HepG2 (cell line): Measurements from ENCODE around the gene ZNF680. TPM values are rescaled to one million over a fixed set of nuclear protein-coding genes. Genes with fewer than 3 reads are reported as not detected.

Source experiments
- ATAC-seq: fragments of 200-7000 bp; cut with Tn5 transposase; 3 replicates; pipeline ENCODE4 v1.9.1; 2020; ENCODE audit warnings: mild to moderate bottlenecking, moderate library complexity
- BruUV-seq: library from RNA; stranded (reverse); fragments of 400-500 nt; replicated peaks from 2 replicates; lab custom pipeline; 2021; lab: Mats Ljungman, UMichigan
- CTCF ChIA-PET: fragments of 300-600 bp; formaldehyde crosslinking; extraction: SDS; loops from one replicate; lab custom pipeline; 2021; ENCODE audit warnings: low total read pairs, inconsistent platforms, low intra/inter-chr PET ratio; lab: Yijun Ruan, JAX
- POLR2A ChIA-PET: fragments of 350-600 bp; sonication (Branson Sonifier 250); formaldehyde crosslinking; loops from one replicate; lab custom pipeline; 2020; ENCODE audit warnings: antibody characterized with exemption, inconsistent platforms; lab: Yijun Ruan, JAX
- DNase-seq: peaks from one replicate; pipeline ENCODE4 v3.0.0-alpha.2; 2015; ENCODE audit warnings: low spot score
- FAIRE-seq: peaks from 3 replicates; lab custom pipeline; 2011; peaks lifted over from hg19 to GRCh38; lab: Jason Lieb, UNC
- H2AFZ ChIP-seq: one replicate; pipeline ENCODE4 v1.6.1; 2011; ENCODE audit warnings: low read length, inconsistent platforms
- H3K27ac ChIP-seq: fragments of 300-600 bp; 3 replicates; pipeline ENCODE4 v1.8.0; 2011; ENCODE audit warnings: mixed run types, mild to moderate bottlenecking, mixed read lengths, low read length, inconsistent platforms; ENCODE audit not compliant: insufficient read depth; ENCODE audit errors: extremely low read length
- H3K27me3 ChIP-seq, 2 experiments: fragments of 200-600 bp in 1 of 2; 2 replicates in 1 of 2; 3 replicates in 1 of 2; pipeline versions ENCODE4 v1.6.0 to v1.8.0; 2011; ENCODE audit warnings: low read length in 2 of 2, mild to moderate bottlenecking in 2 of 2, moderate library complexity in 2 of 2, inconsistent platforms in 1 of 2; ENCODE audit not compliant: insufficient read depth in 2 of 2, control insufficient read depth in 1 of 2
- H3K36me3 ChIP-seq, 2 experiments: fragments of 200-600 bp in 1 of 2; replicated peaks in 1 of 2; 2 replicates in 1 of 2; 3 replicates in 1 of 2; pipeline versions ENCODE4 v1.5.1 to v1.8.0; 2011; ENCODE audit warnings: low read length in 2 of 2, inconsistent platforms in 1 of 2; ENCODE audit not compliant: insufficient read depth in 2 of 2, control insufficient read depth in 1 of 2
- H3K4me1 ChIP-seq: 2 replicates; pipeline ENCODE4 v1.5.1; 2012; ENCODE audit warnings: low read length, inconsistent platforms; ENCODE audit not compliant: insufficient read depth
- H3K4me2 ChIP-seq: 2 replicates; pipeline ENCODE4 v1.6.0; 2011; ENCODE audit warnings: low read depth, low read length, inconsistent platforms
- H3K4me3 ChIP-seq, 3 experiments: fragments of 200-600 bp in 1 of 3; sonication (generic), shearing (Covaris generic) in 1 of 3; replicated peaks in 1 of 3; 2 replicates each; pipeline ENCODE4 v1.5.1; 2011 to 2016; ENCODE audit warnings: low read length in 3 of 3, inconsistent platforms in 2 of 3, low read depth in 2 of 3, mild to moderate bottlenecking in 2 of 3, control low read depth in 1 of 3, mixed read lengths in 1 of 3; ENCODE audit not compliant: insufficient read depth in 1 of 3
- H3K79me2 ChIP-seq: one replicate; pipeline ENCODE4 v1.6.1; 2011; ENCODE audit warnings: low read length, inconsistent platforms; ENCODE audit not compliant: insufficient read depth
- H3K9ac ChIP-seq: 2 replicates; pipeline ENCODE4 v1.6.0; 2011; ENCODE audit warnings: mild to moderate bottlenecking, low read depth, low read length, inconsistent platforms; ENCODE audit not compliant: insufficient read depth
- H3K9me3 ChIP-seq: 2 replicates; pipeline ENCODE4 v1.5.1; 2012; ENCODE audit warnings: mild to moderate bottlenecking, low read length
- H4K20me1 ChIP-seq: 2 replicates; pipeline ENCODE4 v1.6.0; 2011; ENCODE audit warnings: inconsistent platforms, mild to moderate bottlenecking, low read length, moderate library complexity; ENCODE audit not compliant: insufficient read depth
- ELF4 ChIP-seq: sonication (generic); formaldehyde crosslinking; IDR thresholded peaks from 2 replicates; pipeline ENCODE4 v1.5.0; 2020; ENCODE audit warnings: missing genetic modification reagents, mild to moderate bottlenecking, moderate library complexity, borderline replicate concordance
- MED1 ChIP-seq: sonication (generic); formaldehyde crosslinking; IDR thresholded peaks from 2 replicates; pipeline ENCODE4 v1.4.0; 2020; ENCODE audit warnings: missing genetic modification reagents
- MYNN ChIP-seq: sonication (generic); formaldehyde crosslinking; IDR thresholded peaks from 2 replicates; pipeline ENCODE4 v1.4.0; 2020; ENCODE audit warnings: mild to moderate bottlenecking, low read depth, missing genetic modification reagents
- ONECUT2 ChIP-seq: sonication (generic); formaldehyde crosslinking; IDR thresholded peaks from 2 replicates; pipeline ENCODE4 v1.4.0; 2020; ENCODE audit warnings: missing genetic modification reagents
- SOX5 ChIP-seq: IDR thresholded peaks from 2 replicates; pipeline ENCODE4 v1.6.1; 2016; ENCODE audit warnings: borderline replicate concordance
- ZBTB8A ChIP-seq: sonication (generic); formaldehyde crosslinking; IDR thresholded peaks from 2 replicates; pipeline ENCODE4 v1.4.0; 2020; ENCODE audit warnings: mild to moderate bottlenecking, low read depth, missing genetic modification reagents, borderline replicate concordance
- ZNF354B ChIP-seq: sonication (generic); formaldehyde crosslinking; IDR thresholded peaks from 2 replicates; pipeline ENCODE4 v1.8.0; 2022; ENCODE audit warnings: mild to moderate bottlenecking, missing genetic modification reagents
- ZNF672 ChIP-seq: sonication (generic); formaldehyde crosslinking; IDR thresholded peaks from 2 replicates; pipeline ENCODE4 v1.8.1; 2022; ENCODE audit warnings: missing genetic modification reagents
- ZNF766 ChIP-seq: sonication (generic); formaldehyde crosslinking; IDR thresholded peaks from 2 replicates; pipeline ENCODE4 v1.5.0; 2020; ENCODE audit warnings: missing genetic modification reagents, borderline replicate concordance
- ZNF780A ChIP-seq: sonication (generic); formaldehyde crosslinking; IDR thresholded peaks from 2 replicates; pipeline ENCODE4 v1.8.0; 2022; ENCODE audit warnings: mild to moderate bottlenecking, missing genetic modification reagents, moderate library complexity
- WGBS: methylation state at CpG from one replicate; pipeline ENCODE4 v1.1.6; 2017; ENCODE audit warnings: low lambda C conversion rate; 5-methylcytosine and 5-hydroxymethylcytosine counted together
- in situ Hi-C: cut with HindIII; loops from 2 replicates; pipeline ENCODE4 v1.10.0; 2017; ENCODE audit warnings: low pct_unique_long_range_greater_than_20kb; ENCODE audit not compliant: extremely low pct_ligation_motif_present
- intact Hi-C: fragments of 100-400 bp; cut with micrococcal nuclease; formaldehyde crosslinking; loops from one replicate; pipeline ENCODE4 v1.10.0; 2022; ENCODE audit not compliant: unreplicated experiment
- polyA plus RNA-seq, 8 experiments: library from polyadenylated mRNA; depleted of rRNA in 3 of 8; stranded (reverse) in 7 of 8; unstranded in 1 of 8; fragments of >200 nt; fragmentation: Illumina TruSeq in 4 of 8; extraction: Trizol in 4 of 8; gene quantifications; 2 replicates each; pipeline versions ENCODE4 v1.2.1 to v1.2.3, GENCODE V29; 2011 to 2016; ENCODE audit warnings: low read depth in 4 of 8, missing spikeins in 1 of 8, mixed read lengths in 1 of 8; ENCODE audit not compliant: insufficient read depth in 1 of 8
- total RNA-seq, 5 experiments: library from RNA; depleted of rRNA; stranded (reverse); fragments of >200 nt; fragmentation: Illumina TruSeq; extraction: Trizol; gene quantifications; 2 replicates each; pipeline ENCODE4 v1.2.3, GENCODE V29; 2016; ENCODE audit warnings: low read depth in 1 of 5
- TF ChIP-seq, protein P1 (sequence below): sonication (generic); formaldehyde crosslinking; conservative IDR thresholded peaks from 2 replicates; pipeline ENCODE4 v1.8.1; 2023; ENCODE audit warnings: missing genetic modification reagents
- TF ChIP-seq, protein P2 (sequence below): sonication (generic); formaldehyde crosslinking; IDR thresholded peaks from 2 replicates; pipeline ENCODE4 v1.5.0; 2020; ENCODE audit warnings: mild to moderate bottlenecking, missing genetic modification reagents
- TF ChIP-seq, protein P3 (sequence below): sonication (generic); formaldehyde crosslinking; IDR thresholded peaks from 2 replicates; pipeline ENCODE4 v1.4.0; 2020; ENCODE audit warnings: missing genetic modification reagents, mild to moderate bottlenecking, borderline replicate concordance
- TF ChIP-seq, protein P4 (sequence below): sonication (generic); formaldehyde crosslinking; IDR thresholded peaks from 2 replicates; pipeline ENCODE4 v1.5.0; 2020; ENCODE audit warnings: missing genetic modification reagents

ZNF680 gene
- total and polyA plus RNA-seq, 2 of the 13 experiments (the other 11 are each of a cell fraction or from before 2014, with no cell fraction given): 2.1 to 12.4 TPM

DNA sequence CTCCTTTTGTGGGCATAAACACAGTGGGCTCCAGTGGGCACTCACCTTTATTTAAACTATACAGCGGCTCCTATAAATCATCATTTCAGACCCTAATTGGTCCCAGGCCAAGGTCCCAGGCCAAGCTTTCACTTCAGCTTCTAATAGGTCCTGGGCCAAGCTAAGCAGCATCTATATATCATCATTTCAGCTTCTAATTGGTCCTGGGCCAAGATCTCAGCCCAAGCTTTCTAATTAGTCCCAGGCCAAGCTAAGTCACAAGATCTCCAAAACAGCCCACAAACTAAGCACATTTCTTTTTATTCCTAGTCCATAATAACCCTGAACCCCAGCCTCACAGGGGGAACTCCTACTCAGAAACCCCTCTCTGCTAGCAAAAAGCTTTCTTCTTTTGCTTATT, 47.1 kb downstream of the ZNF680 start:
- no peaks in the 10 kb centered on the region; a peak in 1 of 5 replicates for H3K36me3 ChIP-seq
- TF ChIP-seq ONECUT2 (CRISPR knock-in tag) (no peak), ZNF354B (CRISPR knock-in tag) (no peak), MED1 (CRISPR knock-in tag) (no peak)
- no peaks in the 10 kb centered on the region for H3K4me1 ChIP-seq
- ChIA-PET CTCF (no interaction called here), POLR2A (no interaction called here)
- H3K27ac ChIP-seq: no peak overlapping the region
- no peak overlapping the region for H2AFZ ChIP-seq
- no peaks in the 10 kb centered on the region for H3K27me3 ChIP-seq
- H3K79me2 ChIP-seq: no peaks in the 10 kb centered on the region
- peaks cover 55% of the 10 kb centered on the region for H3K9me3 ChIP-seq
- H3K4me3 ChIP-seq: no peak overlapping the region
- ATAC-seq: no peak
- no peak overlapping the region for H3K4me2 ChIP-seq
- no peaks in the 10 kb centered on the region for H4K20me1 ChIP-seq
- no peak for DNase-seq
- WGBS: 100% methylated on average over 1 of the region's 1 CpG
- no TSS peak for BruUV-seq
- H3K9ac ChIP-seq: no peak overlapping the region
- in situ Hi-C loops: no loop called here
- no peak for FAIRE-seq
- intact Hi-C loops: no loop called here

DNA sequence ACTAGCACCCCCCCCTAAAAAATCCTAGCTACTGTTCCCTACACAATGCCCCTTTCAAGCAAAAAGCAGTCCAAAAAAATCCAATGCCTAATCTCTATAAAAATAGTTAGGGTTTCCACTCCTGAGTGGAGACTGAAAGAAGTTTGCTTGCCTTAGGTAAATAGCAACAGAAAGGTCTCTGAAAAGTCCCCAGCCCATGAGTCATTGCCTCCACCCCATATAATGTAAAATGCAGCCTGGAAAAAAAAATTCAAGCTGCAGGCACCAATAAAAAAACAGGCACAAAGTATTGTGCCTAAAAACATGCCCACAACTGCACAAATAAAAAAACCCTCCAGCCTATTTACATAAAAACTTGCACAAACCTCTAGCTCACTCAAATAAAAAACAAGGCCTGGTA, 47.5 kb downstream of the ZNF680 start:
- DNase-seq (no peak), ATAC-seq (no peak; the same call in 2 of the 3 replicates), FAIRE-seq (no peak)
- no peak overlapping the region for H3K4me3 ChIP-seq
- no peaks in the 10 kb centered on the region for H3K36me3 ChIP-seq
- no peak overlapping the region for H3K9ac ChIP-seq
- H2AFZ ChIP-seq: no peak overlapping the region
- POLR2A ChIA-PET: no interaction called here
- no peak overlapping the region for H3K27ac ChIP-seq
- H3K79me2 ChIP-seq: no peaks in the 10 kb centered on the region
- intact Hi-C loops: no loop called here
- H4K20me1 ChIP-seq: no peaks in the 10 kb centered on the region
- H3K9me3 ChIP-seq: peaks cover 51% of the 10 kb centered on the region
- in situ Hi-C loops: no loop called here
- no peaks in the 10 kb centered on the region for H3K4me1 ChIP-seq
- no peaks in the 10 kb centered on the region for H3K27me3 ChIP-seq
- no peak overlapping the region for H3K4me2 ChIP-seq
- no TSS peak for BruUV-seq
- CTCF ChIA-PET: no interaction called here
- TF ChIP-seq MYNN (CRISPR knock-in tag) (no peak), ZBTB8A (no peak), ZNF780A (CRISPR knock-in tag) (no peak), ZNF672 (CRISPR knock-in tag) (no peak), ZNF766 (CRISPR knock-in tag) (no peak), SOX5 (CRISPR knock-in tag) (no peak), ELF4 (CRISPR knock-in tag) (no peak)
- TF ChIP-seq, protein P1, sequence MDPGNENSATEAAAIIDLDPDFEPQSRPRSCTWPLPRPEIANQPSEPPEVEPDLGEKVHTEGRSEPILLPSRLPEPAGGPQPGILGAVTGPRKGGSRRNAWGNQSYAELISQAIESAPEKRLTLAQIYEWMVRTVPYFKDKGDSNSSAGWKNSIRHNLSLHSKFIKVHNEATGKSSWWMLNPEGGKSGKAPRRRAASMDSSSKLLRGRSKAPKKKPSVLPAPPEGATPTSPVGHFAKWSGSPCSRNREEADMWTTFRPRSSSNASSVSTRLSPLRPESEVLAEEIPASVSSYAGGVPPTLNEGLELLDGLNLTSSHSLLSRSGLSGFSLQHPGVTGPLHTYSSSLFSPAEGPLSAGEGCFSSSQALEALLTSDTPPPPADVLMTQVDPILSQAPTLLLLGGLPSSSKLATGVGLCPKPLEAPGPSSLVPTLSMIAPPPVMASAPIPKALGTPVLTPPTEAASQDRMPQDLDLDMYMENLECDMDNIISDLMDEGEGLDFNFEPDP: no peak
- TF ChIP-seq, protein P2, sequence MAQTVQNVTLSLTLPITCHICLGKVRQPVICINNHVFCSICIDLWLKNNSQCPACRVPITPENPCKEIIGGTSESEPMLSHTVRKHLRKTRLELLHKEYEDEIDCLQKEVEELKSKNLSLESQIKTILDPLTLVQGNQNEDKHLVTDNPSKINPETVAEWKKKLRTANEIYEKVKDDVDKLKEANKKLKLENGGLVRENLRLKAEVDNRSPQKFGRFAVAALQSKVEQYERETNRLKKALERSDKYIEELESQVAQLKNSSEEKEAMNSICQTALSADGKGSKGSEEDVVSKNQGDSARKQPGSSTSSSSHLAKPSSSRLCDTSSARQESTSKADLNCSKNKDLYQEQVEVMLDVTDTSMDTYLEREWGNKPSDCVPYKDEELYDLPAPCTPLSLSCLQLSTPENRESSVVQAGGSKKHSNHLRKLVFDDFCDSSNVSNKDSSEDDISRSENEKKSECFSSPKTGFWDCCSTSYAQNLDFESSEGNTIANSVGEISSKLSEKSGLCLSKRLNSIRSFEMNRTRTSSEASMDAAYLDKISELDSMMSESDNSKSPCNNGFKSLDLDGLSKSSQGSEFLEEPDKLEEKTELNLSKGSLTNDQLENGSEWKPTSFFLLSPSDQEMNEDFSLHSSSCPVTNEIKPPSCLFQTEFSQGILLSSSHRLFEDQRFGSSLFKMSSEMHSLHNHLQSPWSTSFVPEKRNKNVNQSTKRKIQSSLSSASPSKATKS (CRISPR knock-in tag): no peak
- TF ChIP-seq, protein P3, sequence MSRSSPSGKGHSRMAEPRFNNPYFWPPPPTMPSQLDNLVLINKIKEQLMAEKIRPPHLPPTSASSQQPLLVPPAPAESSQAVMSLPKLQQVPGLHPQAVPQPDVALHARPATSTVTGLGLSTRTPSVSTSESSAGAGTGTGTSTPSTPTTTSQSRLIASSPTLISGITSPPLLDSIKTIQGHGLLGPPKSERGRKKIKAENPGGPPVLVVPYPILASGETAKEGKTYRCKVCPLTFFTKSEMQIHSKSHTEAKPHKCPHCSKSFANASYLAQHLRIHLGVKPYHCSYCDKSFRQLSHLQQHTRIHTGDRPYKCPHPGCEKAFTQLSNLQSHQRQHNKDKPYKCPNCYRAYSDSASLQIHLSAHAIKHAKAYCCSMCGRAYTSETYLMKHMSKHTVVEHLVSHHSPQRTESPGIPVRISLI: no peak
- TF ChIP-seq, protein P4, sequence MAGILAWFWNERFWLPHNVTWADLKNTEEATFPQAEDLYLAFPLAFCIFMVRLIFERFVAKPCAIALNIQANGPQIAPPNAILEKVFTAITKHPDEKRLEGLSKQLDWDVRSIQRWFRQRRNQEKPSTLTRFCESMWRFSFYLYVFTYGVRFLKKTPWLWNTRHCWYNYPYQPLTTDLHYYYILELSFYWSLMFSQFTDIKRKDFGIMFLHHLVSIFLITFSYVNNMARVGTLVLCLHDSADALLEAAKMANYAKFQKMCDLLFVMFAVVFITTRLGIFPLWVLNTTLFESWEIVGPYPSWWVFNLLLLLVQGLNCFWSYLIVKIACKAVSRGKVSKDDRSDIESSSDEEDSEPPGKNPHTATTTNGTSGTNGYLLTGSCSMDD (CRISPR knock-in tag): no peak
